KOPT-K1 (cell line): ENCODE results near the gene SHH.

Experiments
- H3K27ac ChIP-seq: fragments of 200-600 bp; sonication (generic); 2 replicates; pipeline ENCODE4 v1.5.1; 2016; ENCODE audit warnings: antibody characterized with exemption, mild to moderate bottlenecking, low read depth, low read length; ENCODE audit not compliant: poor library complexity, severe bottlenecking
- H3K36me3 ChIP-seq: fragments of 200-600 bp; sonication (generic); 2 replicates; pipeline ENCODE4 v1.5.1; 2017; ENCODE audit warnings: antibody characterized with exemption, mild to moderate bottlenecking, low read length, moderate library complexity; ENCODE audit not compliant: insufficient read depth
- H3K9me3 ChIP-seq: fragments of 200-600 bp; sonication (generic); 2 replicates; pipeline ENCODE4 v1.5.1; 2017; ENCODE audit warnings: antibody characterized with exemption, low read length, mild to moderate bottlenecking; ENCODE audit not compliant: insufficient read depth, poor library complexity, severe bottlenecking

SHH gene

GRCh38 chr7:155787171-155787851, 25.0 kb downstream of the SHH start:
- H3K27ac ChIP-seq: no peak overlapping the region
- H3K36me3 ChIP-seq: peaks cover 28% of the 10 kb centered on the region

GRCh38 chr7:155786491-155786890, 25.8 kb downstream of the SHH start:
- H3K36me3 ChIP-seq: peaks cover 36% of the 10 kb centered on the region
- H3K27ac ChIP-seq: no peak overlapping the region
- H3K9me3 ChIP-seq: no peaks in the 10 kb centered on the region

More at GRCh38 chr7:155787171-155787851, 25.0 kb downstream of the SHH start:
- H3K9me3 ChIP-seq: no peaks in the 10 kb centered on the region

- Histone ChIP-seq H3K27ac (no peak overlapping the region), H3K9me3 (no peaks in the 10 kb centered on the region), H3K36me3 (peaks cover 45% of the 10 kb centered on the region)
Observed at GRCh38 chr7:155785536-155785935, 26.7 kb downstream of the SHH start.

- Histone ChIP-seq H3K27ac (no peak overlapping the region), H3K36me3 (peaks cover 76% of the 10 kb centered on the region), H3K9me3 (no peaks in the 10 kb centered on the region)
Observed at GRCh38 chr7:155782466-155782865, 29.8 kb downstream of the SHH start.

GRCh38 chr7:155781433-155781832, 30.8 kb downstream of the SHH start:
- Histone ChIP-seq H3K9me3 (no peaks in the 10 kb centered on the region), H3K36me3 (peaks cover 86% of the 10 kb centered on the region), H3K27ac (no peak overlapping the region)

GRCh38 chr7:155780884-155781283, 31.4 kb downstream of the SHH start:
- H3K9me3 ChIP-seq: no peaks in the 10 kb centered on the region
- H3K27ac ChIP-seq: no peak overlapping the region
- peaks cover 92% of the 10 kb centered on the region for H3K36me3 ChIP-seq

GRCh38 chr7:155778349-155778748, 33.9 kb downstream of the SHH start:
- H3K27ac ChIP-seq: no peak overlapping the region
- H3K36me3 ChIP-seq: peaks cover 100% of the 10 kb centered on the region
- no peaks in the 10 kb centered on the region for H3K9me3 ChIP-seq

- Histone ChIP-seq H3K36me3 (peaks cover 99% of the 10 kb centered on the region), H3K9me3 (no peaks in the 10 kb centered on the region), H3K27ac (no peak overlapping the region)
Observed at GRCh38 chr7:155776606-155777005, 35.7 kb downstream of the SHH start.

GRCh38 chr7:155775691-155776090, 36.6 kb downstream of the SHH start:
- Histone ChIP-seq H3K36me3 (peaks cover 97% of the 10 kb centered on the region), H3K27ac (no peak overlapping the region), H3K9me3 (no peaks in the 10 kb centered on the region)

- Histone ChIP-seq H3K27ac (no peak overlapping the region), H3K9me3 (no peaks in the 10 kb centered on the region), H3K36me3 (peaks cover 97% of the 10 kb centered on the region)
Observed at GRCh38 chr7:155774947-155775346, 37.3 kb downstream of the SHH start.

GRCh38 chr7:155773531-155773930, 38.7 kb downstream of the SHH start:
- Histone ChIP-seq H3K27ac (no peak overlapping the region), H3K9me3 (no peaks in the 10 kb centered on the region), H3K36me3 (peaks cover 97% of the 10 kb centered on the region)

- Histone ChIP-seq H3K9me3 (no peaks in the 10 kb centered on the region), H3K27ac (no peak overlapping the region), H3K36me3 (peaks cover 97% of the 10 kb centered on the region)
Observed at GRCh38 chr7:155770241-155770640, 42.0 kb downstream of the SHH start.

- peaks cover 97% of the 10 kb centered on the region for H3K36me3 ChIP-seq
- H3K27ac ChIP-seq: no peak overlapping the region
- no peaks in the 10 kb centered on the region for H3K9me3 ChIP-seq
Observed at GRCh38 chr7:155769701-155770100, 42.6 kb downstream of the SHH start.

- Histone ChIP-seq H3K36me3 (peaks cover 80% of the 10 kb centered on the region), H3K9me3 (no peaks in the 10 kb centered on the region), H3K27ac (peak overlapping the region; percentile 8)
Observed at GRCh38 chr7:155766966-155767916, 45.0 kb downstream of the SHH start.

- peaks cover 73% of the 10 kb centered on the region for H3K36me3 ChIP-seq
- H3K27ac ChIP-seq: no peak overlapping the region
- H3K9me3 ChIP-seq: no peaks in the 10 kb centered on the region
Observed at GRCh38 chr7:155766386-155766785, 45.9 kb downstream of the SHH start.
